Measurements from ENCODE around the gene SLC31A2. TPM values are rescaled to one million over a fixed set of nuclear protein-coding genes. Genes with fewer than 3 reads are reported as not detected.

Gene SLC31A2
- total RNA-seq, 1 donor from 2014 or later: 74.8 TPM

DNA sequence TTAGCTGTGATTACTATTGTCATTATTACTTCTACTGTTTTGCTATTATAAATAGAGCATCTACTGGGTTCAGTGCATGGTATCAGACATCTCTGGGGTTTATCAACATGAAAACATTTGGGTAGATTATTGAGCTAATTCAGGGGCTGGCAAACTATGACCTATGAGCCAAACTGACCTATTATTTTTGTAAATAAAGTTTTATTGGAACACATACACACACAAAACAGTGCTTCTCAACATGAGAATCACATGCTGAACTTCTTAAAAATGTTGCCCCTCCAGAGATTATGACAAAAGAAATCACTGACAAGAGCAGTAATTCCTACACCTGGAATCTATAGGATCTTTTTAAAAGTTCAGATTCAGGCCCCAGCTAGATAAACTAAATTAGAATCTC, 30.4 kb downstream of the SLC31A2 start:
- Histone ChIP-seq H3K4me3 (no peak overlapping the region), H3K27ac (no peak overlapping the region), H3K36me3 (peaks cover 98% of the 10 kb centered on the region), H3K4me1 (no peaks in the 10 kb centered on the region), H3K27me3 (ENCODE audit: low read depth) (no peaks in the 10 kb centered on the region), H3K9me3 (no peaks in the 10 kb centered on the region)
- ATAC-seq (no peak), DNase-seq (no peak)
- intact Hi-C loops (cut with DNase I): no loop called here
- TF ChIP-seq, protein P1, sequence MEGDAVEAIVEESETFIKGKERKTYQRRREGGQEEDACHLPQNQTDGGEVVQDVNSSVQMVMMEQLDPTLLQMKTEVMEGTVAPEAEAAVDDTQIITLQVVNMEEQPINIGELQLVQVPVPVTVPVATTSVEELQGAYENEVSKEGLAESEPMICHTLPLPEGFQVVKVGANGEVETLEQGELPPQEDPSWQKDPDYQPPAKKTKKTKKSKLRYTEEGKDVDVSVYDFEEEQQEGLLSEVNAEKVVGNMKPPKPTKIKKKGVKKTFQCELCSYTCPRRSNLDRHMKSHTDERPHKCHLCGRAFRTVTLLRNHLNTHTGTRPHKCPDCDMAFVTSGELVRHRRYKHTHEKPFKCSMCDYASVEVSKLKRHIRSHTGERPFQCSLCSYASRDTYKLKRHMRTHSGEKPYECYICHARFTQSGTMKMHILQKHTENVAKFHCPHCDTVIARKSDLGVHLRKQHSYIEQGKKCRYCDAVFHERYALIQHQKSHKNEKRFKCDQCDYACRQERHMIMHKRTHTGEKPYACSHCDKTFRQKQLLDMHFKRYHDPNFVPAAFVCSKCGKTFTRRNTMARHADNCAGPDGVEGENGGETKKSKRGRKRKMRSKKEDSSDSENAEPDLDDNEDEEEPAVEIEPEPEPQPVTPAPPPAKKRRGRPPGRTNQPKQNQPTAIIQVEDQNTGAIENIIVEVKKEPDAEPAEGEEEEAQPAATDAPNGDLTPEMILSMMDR (IDR thresholded peaks at IDR 0.05): no peak

DNA sequence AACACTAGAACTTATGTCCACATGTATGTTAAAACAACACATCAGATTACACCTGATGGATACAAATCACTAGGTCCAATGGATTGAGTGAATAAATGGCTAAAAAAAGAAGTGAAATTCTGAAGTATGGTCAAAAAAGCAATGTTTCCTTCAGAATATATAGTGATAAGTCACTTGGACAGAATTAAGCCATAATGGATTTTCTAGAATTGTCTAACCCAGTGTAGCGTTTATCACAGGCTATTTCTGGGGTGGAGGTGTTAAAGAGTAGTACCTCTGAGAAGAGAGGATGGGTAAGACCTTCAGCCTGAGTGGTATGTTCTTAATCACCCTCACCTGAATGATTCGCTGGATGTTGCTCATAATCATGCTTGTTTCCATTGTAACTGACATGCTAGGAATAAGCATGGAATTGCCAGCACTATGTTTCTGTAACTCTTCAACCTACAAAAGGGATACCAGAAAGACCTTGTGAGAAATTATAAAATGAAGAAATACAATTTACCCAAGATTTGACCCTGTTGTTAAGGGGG, 33.2 kb downstream of the SLC31A2 start:
- intact Hi-C loops (cut with DNase I): no loop called here
- Histone ChIP-seq H3K4me3 (no peak overlapping the region), H3K4me1 (peaks cover 5% of the 10 kb centered on the region), H3K27ac (no peak overlapping the region), H3K36me3 (peaks cover 97% of the 10 kb centered on the region), H3K27me3 (ENCODE audit: low read depth) (no peaks in the 10 kb centered on the region), H3K9me3 (no peaks in the 10 kb centered on the region)
- DNase-seq (no peak), ATAC-seq (no peak)
- TF ChIP-seq, protein P1 (IDR thresholded peaks at IDR 0.05): no peak

DNA sequence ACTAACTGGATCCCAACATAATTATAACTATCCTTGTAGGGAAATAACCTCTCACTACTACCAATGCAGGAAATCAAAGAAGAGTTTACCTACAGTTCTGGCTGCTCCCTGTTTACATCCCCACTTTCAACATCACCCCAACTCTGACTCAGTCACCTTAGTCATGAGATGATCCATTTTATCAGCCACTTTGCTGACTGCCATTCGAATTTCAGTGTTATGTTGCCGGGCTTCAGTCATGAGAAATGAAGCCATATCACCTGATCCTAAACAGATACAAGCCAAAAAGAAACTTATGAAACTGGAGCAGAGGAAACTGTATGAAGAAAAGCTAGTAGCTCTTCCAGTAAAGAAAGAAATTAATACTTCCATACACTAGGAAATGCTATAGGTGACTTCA, 33.7 kb downstream of the SLC31A2 start:
- Histone ChIP-seq H3K27me3 (ENCODE audit: low read depth) (no peaks in the 10 kb centered on the region), H3K4me1 (peaks cover 6% of the 10 kb centered on the region), H3K9me3 (no peaks in the 10 kb centered on the region), H3K27ac (no peak overlapping the region), H3K36me3 (peaks cover 92% of the 10 kb centered on the region), H3K4me3 (no peak overlapping the region)
- no peak for ATAC-seq
- intact Hi-C loops (cut with DNase I): no loop called here
- TF ChIP-seq, protein P1 (IDR thresholded peaks at IDR 0.05): no peak
- DNase-seq: no peak

DNA sequence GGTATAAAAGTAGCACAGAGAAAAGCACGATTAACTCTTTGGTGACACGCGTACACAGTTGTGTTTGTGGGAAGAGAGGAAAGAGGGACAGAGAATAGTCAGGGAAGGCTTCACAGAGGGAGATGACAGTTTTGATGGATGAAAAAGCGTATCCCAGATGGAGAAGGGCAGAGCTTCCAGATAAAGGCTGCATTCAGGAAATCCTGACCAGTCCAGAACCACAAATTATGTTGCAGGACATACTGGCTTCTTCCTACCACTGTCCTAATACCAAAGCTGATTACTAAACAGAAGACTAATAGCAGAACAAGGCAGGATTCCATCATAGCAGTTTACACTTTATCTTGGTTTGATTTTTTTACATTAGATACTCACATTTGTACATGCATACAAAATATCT, 34.5 kb downstream of the SLC31A2 start:
- TF ChIP-seq, protein P1 (IDR thresholded peaks at IDR 0.05): no peak
- ATAC-seq: no peak
- Histone ChIP-seq H3K9me3 (no peaks in the 10 kb centered on the region), H3K36me3 (peaks cover 92% of the 10 kb centered on the region), H3K4me3 (no peak overlapping the region), H3K27me3 (ENCODE audit: low read depth) (no peaks in the 10 kb centered on the region), H3K4me1 (peaks cover 6% of the 10 kb centered on the region), H3K27ac (no peak overlapping the region)
- intact Hi-C loops (cut with DNase I): no loop called here
- no peak for DNase-seq

DNA sequence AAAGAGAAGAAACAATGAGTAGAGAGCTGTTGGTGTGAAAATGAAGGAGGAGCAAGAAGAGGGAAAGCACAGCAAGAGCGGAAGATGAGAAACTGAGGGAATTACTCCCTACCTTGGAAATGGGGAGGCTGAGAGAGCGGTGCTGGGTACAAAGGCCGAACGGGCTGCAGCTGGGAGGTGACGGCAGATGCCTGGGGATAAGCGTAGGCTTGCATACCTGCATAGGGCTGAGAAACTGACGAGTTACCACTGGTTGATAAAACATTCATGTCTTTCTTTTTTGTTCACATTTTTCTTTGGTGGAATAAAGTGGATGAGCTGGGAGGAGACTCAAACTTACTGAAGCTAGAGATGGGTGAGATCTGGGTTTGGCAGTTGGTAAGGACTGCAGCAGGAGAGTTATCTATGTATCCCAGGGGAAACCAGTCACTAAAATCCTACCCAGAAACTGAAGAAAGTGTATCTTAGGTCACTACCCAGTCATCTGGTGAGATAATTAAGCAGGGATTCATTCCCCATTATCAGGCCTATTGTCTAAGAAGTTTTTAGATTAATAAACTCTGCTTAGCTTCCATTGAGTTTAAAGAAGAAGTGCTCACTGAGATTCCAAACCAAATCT, 35.4 kb downstream of the SLC31A2 start:
- no peaks in the 10 kb centered on the region for H3K27me3 ChIP-seq (ENCODE audit: low read depth)
- no peaks in the 10 kb centered on the region for H3K9me3 ChIP-seq
- DNase-seq (no peak), ATAC-seq (no peak)
- TF ChIP-seq, protein P1 (IDR thresholded peaks at IDR 0.05): no peak
- peaks cover 6% of the 10 kb centered on the region for H3K4me1 ChIP-seq
- intact Hi-C loops (cut with DNase I): no loop called here
- H3K36me3 ChIP-seq: peaks cover 90% of the 10 kb centered on the region
- peak overlapping the region; percentile 40 for H3K4me3 ChIP-seq
- H3K27ac ChIP-seq: peak overlapping the region; percentile 70
